BJ (cell line): ENCODE measurements around the gene IL36G. TPM values are rescaled to one million over a fixed set of nuclear protein-coding genes. Genes with fewer than 3 reads are reported as not detected.

ENCODE experiments used
- CTCF ChIA-PET: fragments of 350-600 bp; formaldehyde crosslinking; extraction: SDS; loops from one replicate; lab custom pipeline; 2021; ENCODE audit warnings: antibody characterized with exemption, inconsistent platforms; lab: Yijun Ruan, JAX
- POLR2A ChIA-PET: fragments of 300-600 bp; sonication (Branson Sonifier 250); formaldehyde crosslinking; extraction: SDS; loops from one replicate; lab custom pipeline; 2021; ENCODE audit warnings: antibody characterized with exemption; lab: Charles Lee
- DNase-seq: peaks from one replicate; pipeline ENCODE4 v3.0.0-alpha.2; 2011; ENCODE audit warnings: low read depth
- H3K27me3 ChIP-seq: 2 replicates; pipeline ENCODE4 v1.6.0; 2011; ENCODE audit warnings: low read length; ENCODE audit not compliant: control insufficient read depth, insufficient read depth
- H3K36me3 ChIP-seq: 2 replicates; pipeline ENCODE4 v1.5.1; 2011; ENCODE audit warnings: low read length; ENCODE audit not compliant: control insufficient read depth, insufficient read depth
- H3K4me3 ChIP-seq: 2 replicates; pipeline ENCODE4 v1.5.1; 2011; ENCODE audit warnings: low read depth, mild to moderate bottlenecking, control low read depth, low read length
- CTCF ChIP-seq: IDR thresholded peaks from 2 replicates; pipeline ENCODE4 v1.5.1; 2011; ENCODE audit warnings: low read depth, mild to moderate bottlenecking, control low read depth, inconsistent platforms, low read length, moderate library complexity; ENCODE audit not compliant: insufficient read depth
- polyA plus RNA-seq: library from polyadenylated mRNA; depleted of rRNA; stranded (reverse); fragments of >200 nt; gene quantifications from 2 replicates; pipeline ENCODE4 v1.2.3, GENCODE V29; 2011

IL36G gene
- polyA plus RNA-seq, 1 experiment, result not detected

GRCh38 chr2:112962308-112963175, 15.3 kb upstream of the IL36G start:
- POLR2A ChIA-PET, result no interaction called here
- peaks cover 4% of the 10 kb centered on the region for H3K27me3 ChIP-seq

DNA sequence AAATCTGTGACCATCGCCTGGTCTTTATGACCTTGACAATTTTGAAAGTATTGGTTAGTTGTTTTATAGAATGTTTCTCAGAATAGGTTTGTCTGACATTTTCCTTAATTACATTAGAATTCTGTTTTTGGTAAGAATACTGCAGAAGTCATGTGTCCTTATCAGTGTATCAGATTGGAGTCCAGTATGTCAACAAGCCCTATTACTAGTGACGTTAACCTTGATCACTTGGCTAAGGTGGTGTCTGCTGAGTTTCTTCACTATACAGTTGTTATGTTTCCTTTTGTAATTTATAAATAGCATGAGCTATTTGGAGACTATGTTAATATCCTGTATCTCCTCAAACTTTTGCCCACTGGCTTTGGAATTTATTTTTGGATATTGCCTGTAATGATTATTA, 10.8 kb upstream of the IL36G start:
- no peak overlapping the region for H3K4me3 ChIP-seq
- peaks cover 6% of the 10 kb centered on the region for H3K27me3 ChIP-seq
- no peak for DNase-seq
- CTCF ChIA-PET, result interaction anchor here (1.4 kb wide), 1 partner anchor 8 kb away, joined by 9 read pairs; no protein-coding TSS in a partner anchor
- H3K36me3 ChIP-seq, result no peaks in the 10 kb centered on the region
- TF ChIP-seq CTCF, result no peak
- POLR2A ChIA-PET, result no interaction called here

More at GRCh38 chr2:112962308-112963175, 15.3 kb upstream of the IL36G start:
- DNase-seq, result no peak
- CTCF ChIA-PET, result interaction anchor here (0.7 to 5.2 kb wide), 5 partner anchors 9 to 213 kb away, joined by 3 to 30 read pairs (median 3); no protein-coding TSS in a partner anchor
- no peak overlapping the region for H3K4me3 ChIP-seq
- TF ChIP-seq CTCF, result no peak
- H3K36me3 ChIP-seq, result no peaks in the 10 kb centered on the region

DNA sequence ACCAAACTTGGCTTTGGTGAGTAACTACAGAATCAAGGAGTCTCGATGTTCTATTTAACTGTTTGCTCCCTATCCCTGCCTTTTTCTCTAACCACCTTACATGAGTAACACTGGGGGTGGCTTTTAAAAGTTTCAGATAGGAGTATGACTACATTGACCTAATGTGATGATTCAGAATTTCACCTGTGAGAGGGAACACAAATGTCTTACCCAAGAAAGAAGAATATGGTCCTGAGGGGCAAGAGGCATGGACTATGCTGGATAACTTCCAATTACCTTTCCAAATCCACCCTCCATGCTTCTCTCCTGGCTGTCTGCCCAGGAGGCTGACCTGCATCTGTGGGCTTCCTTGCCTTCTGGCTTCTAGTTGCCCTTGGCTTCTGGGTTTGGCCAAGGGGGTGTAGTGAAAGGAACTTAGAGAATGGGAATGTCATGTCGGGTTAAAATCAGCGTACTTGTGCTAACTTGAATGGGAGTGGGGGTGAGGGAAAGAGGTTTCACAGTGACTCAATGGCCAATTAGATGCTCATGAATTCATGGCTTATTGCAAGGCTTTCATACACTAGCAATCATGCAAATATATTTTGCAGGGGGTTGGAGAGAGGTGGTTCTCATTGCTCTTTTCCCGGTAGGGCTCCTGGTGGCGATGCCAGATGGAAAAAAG, 5.3 kb upstream of the IL36G start:
- H3K36me3 ChIP-seq, result no peaks in the 10 kb centered on the region
- H3K27me3 ChIP-seq, result peaks cover 9% of the 10 kb centered on the region
- H3K4me3 ChIP-seq, result no peak overlapping the region
- no peak for DNase-seq
- CTCF ChIA-PET, result no interaction called here
- POLR2A ChIA-PET, result no interaction called here
- no peak for TF ChIP-seq CTCF

GRCh38 chr2:112973156-112973555, 4.7 kb upstream of the IL36G start:
- no peak for DNase-seq
- ChIA-PET POLR2A (no interaction called here), CTCF (no interaction called here)
- TF ChIP-seq CTCF, result no peak
- Histone ChIP-seq H3K27me3 (peaks cover 13% of the 10 kb centered on the region), H3K36me3 (no peaks in the 10 kb centered on the region), H3K4me3 (no peak overlapping the region)

DNA sequence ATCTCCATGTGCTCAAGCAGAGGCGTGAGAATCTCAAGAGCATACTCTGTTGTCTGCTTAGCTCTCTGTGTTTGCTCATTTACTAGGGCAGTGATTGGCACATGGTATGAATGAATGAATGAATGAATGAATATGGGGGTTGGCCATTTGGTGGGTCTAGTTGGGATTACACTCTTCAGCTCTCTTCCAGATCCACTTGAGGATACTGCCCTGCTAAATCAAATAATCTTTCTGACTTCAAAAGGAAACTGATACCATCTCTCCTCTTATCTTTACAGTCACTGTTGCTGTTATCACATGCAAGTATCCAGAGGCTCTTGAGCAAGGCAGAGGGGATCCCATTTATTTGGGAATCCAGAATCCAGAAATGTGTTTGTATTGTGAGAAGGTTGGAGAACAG, 1.9 kb downstream of the IL36G start:
- ChIA-PET POLR2A (no interaction called here), CTCF (interaction anchor here (1.1 kb wide), 2 partner anchors 19 to 21 kb away, joined by 4 read pairs; no protein-coding TSS in a partner anchor)
- H3K27me3 ChIP-seq, result peaks cover 17% of the 10 kb centered on the region

More for the DNA sequence above, 1.9 kb downstream of the IL36G start:
- no peak for TF ChIP-seq CTCF
- Histone ChIP-seq H3K4me3 (no peak overlapping the region), H3K36me3 (no peaks in the 10 kb centered on the region)
- DNase-seq, result no peak
